Loucy (cell line): ENCODE measurements around the gene ALDH6A1.

Source experiments
- H2AFZ ChIP-seq: fragments of 200-600 bp; sonication (generic); 2 replicates; pipeline ENCODE4 v1.6.0; 2016; ENCODE audit warnings: antibody characterized with exemption, mild to moderate bottlenecking, low read length, moderate library complexity
- H3F3A ChIP-seq: fragments of 200-600 bp; 2 replicates; pipeline ENCODE4 v1.6.0; 2016; ENCODE audit warnings: antibody characterized with exemption, low read depth, mild to moderate bottlenecking
- H3K27me3 ChIP-seq: fragments of 200-600 bp; sonication (generic); 2 replicates; pipeline ENCODE4 v1.6.1; 2014; ENCODE audit warnings: low read length, mild to moderate bottlenecking; ENCODE audit not compliant: insufficient read depth, poor library complexity, severe bottlenecking
- H3K36me3 ChIP-seq: fragments of 200-600 bp; sonication (generic); 2 replicates; pipeline ENCODE4 v1.6.1; 2016; ENCODE audit warnings: low read length; ENCODE audit not compliant: insufficient read depth
- H3K4me1 ChIP-seq: fragments of 200-600 bp; sonication (generic); 2 replicates; pipeline ENCODE4 v1.5.1; 2014; ENCODE audit warnings: low read length, mild to moderate bottlenecking; ENCODE audit not compliant: insufficient read depth, poor library complexity, severe bottlenecking
- H3K4me2 ChIP-seq: fragments of 200-600 bp; sonication (generic); 2 replicates; pipeline ENCODE4 v1.6.0; 2014; ENCODE audit warnings: antibody characterized with exemption, low read length, low read depth, mild to moderate bottlenecking; ENCODE audit not compliant: poor library complexity, severe bottlenecking
- H3K4me3 ChIP-seq: fragments of 200-600 bp; sonication (generic); 2 replicates; pipeline ENCODE4 v1.5.1; 2014; ENCODE audit warnings: low read length, mild to moderate bottlenecking, mixed read lengths; ENCODE audit not compliant: poor library complexity, severe bottlenecking
- H3K79me2 ChIP-seq: fragments of 200-600 bp; sonication (generic); 2 replicates; pipeline ENCODE4 v1.6.1; 2014; ENCODE audit warnings: low read length; ENCODE audit not compliant: insufficient read depth
- H3K9ac ChIP-seq: fragments of 200-600 bp; sonication (generic); 2 replicates; pipeline ENCODE4 v1.6.0; 2014; ENCODE audit warnings: mild to moderate bottlenecking, low read depth, low read length, moderate library complexity; ENCODE audit not compliant: poor library complexity, severe bottlenecking
- H3K9me2 ChIP-seq: fragments of 200-600 bp; sonication (generic); replicated peaks from 2 replicates; pipeline ENCODE4 v1.6.1; 2016; ENCODE audit warnings: low read depth, low read length, mixed read lengths
- H3K9me3 ChIP-seq: fragments of 200-600 bp; sonication (generic); 2 replicates; pipeline ENCODE4 v1.6.1; 2014; ENCODE audit warnings: mild to moderate bottlenecking, antibody characterized with exemption, low read length, low read depth; ENCODE audit not compliant: insufficient read depth
- H4K20me1 ChIP-seq: fragments of 200-600 bp; sonication (generic); 2 replicates; pipeline ENCODE4 v1.6.0; 2014; ENCODE audit warnings: antibody characterized with exemption, low read length, mild to moderate bottlenecking; ENCODE audit not compliant: insufficient read depth, poor library complexity, severe bottlenecking
- EZH2phosphoT487 ChIP-seq: fragments of 200-600 bp; IDR thresholded peaks from 2 replicates; pipeline ENCODE4 v1.6.1; 2018; ENCODE audit warnings: antibody characterized with exemption, mild to moderate bottlenecking, moderate library complexity, borderline replicate concordance
- TF ChIP-seq, protein P1 (sequence below): fragments of 200-600 bp; sonication (generic); conservative IDR thresholded peaks from 2 replicates; pipeline ENCODE4 v1.5.1; 2014; ENCODE audit warnings: mild to moderate bottlenecking, antibody characterized with exemption, low read length

ALDH6A1 gene

DNA sequence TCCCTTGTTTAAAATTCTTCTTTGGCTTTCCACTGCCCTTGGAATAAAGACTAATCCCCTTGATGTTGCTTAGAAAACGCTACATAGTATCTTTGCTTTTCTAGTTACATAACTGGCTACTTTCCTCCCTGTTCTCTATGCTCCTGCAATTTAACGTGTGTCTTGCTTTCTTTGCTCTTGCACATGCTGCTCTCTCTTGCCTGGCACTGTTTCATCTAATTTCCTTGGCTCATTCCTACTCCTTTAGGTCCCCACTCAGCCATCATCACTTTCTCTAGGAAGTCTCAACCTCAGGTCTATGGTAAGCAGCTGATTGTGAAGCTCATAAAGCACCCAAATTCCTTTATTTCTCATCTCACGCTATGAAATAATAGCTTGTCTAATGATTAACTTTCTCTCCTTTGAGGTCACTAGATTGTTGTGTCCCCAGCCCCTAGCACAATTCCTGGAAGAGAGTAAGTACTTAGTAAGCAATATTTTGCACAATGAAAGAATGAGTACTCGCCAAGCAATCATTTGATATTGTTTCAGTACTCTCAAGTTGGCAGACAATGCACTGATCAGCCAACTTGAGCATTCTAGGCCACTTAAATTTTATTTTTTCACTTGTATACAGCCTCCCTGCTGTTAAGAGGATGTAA is 3.3 kb downstream of the ALDH6A1 start:
- peaks cover 7% of the 10 kb centered on the region for H3K4me1 ChIP-seq
- no peaks in the 10 kb centered on the region for H3K9me3 ChIP-seq
- H2AFZ ChIP-seq, result no peak overlapping the region
- H3K27me3 ChIP-seq, result no peaks in the 10 kb centered on the region
- no peak overlapping the region for H3K9ac ChIP-seq
- TF ChIP-seq, protein P1, sequence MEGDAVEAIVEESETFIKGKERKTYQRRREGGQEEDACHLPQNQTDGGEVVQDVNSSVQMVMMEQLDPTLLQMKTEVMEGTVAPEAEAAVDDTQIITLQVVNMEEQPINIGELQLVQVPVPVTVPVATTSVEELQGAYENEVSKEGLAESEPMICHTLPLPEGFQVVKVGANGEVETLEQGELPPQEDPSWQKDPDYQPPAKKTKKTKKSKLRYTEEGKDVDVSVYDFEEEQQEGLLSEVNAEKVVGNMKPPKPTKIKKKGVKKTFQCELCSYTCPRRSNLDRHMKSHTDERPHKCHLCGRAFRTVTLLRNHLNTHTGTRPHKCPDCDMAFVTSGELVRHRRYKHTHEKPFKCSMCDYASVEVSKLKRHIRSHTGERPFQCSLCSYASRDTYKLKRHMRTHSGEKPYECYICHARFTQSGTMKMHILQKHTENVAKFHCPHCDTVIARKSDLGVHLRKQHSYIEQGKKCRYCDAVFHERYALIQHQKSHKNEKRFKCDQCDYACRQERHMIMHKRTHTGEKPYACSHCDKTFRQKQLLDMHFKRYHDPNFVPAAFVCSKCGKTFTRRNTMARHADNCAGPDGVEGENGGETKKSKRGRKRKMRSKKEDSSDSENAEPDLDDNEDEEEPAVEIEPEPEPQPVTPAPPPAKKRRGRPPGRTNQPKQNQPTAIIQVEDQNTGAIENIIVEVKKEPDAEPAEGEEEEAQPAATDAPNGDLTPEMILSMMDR, result no peak
- no peaks in the 10 kb centered on the region for H3K36me3 ChIP-seq
- H4K20me1 ChIP-seq, result no peaks in the 10 kb centered on the region
- H3K9me2 ChIP-seq, result no peaks in the 10 kb centered on the region
- no peaks in the 10 kb centered on the region for H3F3A ChIP-seq
- H3K79me2 ChIP-seq, result peaks cover 15% of the 10 kb centered on the region
- H3K4me3 ChIP-seq, result no peak overlapping the region
- peak overlapping the region; percentile 13 for H3K4me2 ChIP-seq

- Histone ChIP-seq H3K4me2 (no peak overlapping the region), H4K20me1 (no peaks in the 10 kb centered on the region), H3K9me3 (no peaks in the 10 kb centered on the region), H3K36me3 (no peaks in the 10 kb centered on the region), H3K9ac (no peak overlapping the region), H3K4me1 (no peaks in the 10 kb centered on the region), H3K4me3 (no peak overlapping the region), H3K79me2 (no peaks in the 10 kb centered on the region), H2AFZ (no peak overlapping the region), H3K9me2 (no peaks in the 10 kb centered on the region), H3K27me3 (no peaks in the 10 kb centered on the region), H3F3A (no peaks in the 10 kb centered on the region)
- TF ChIP-seq, protein P1, result no peak
- TF ChIP-seq EZH2phosphoT487, result no peak
These were observed 6.9 kb downstream of the ALDH6A1 start for GRCh38 chr14:74077401-74077800.

GRCh38 chr14:74065746-74066575 is 18.3 kb downstream of the ALDH6A1 start:
- Histone ChIP-seq H3F3A (no peaks in the 10 kb centered on the region), H3K27me3 (no peaks in the 10 kb centered on the region), H3K9me3 (no peaks in the 10 kb centered on the region), H3K4me3 (no peak overlapping the region), H3K4me1 (no peaks in the 10 kb centered on the region), H3K79me2 (no peaks in the 10 kb centered on the region), H3K36me3 (no peaks in the 10 kb centered on the region), H2AFZ (no peak overlapping the region), H3K9ac (no peak overlapping the region), H3K9me2 (no peaks in the 10 kb centered on the region), H3K4me2 (no peak overlapping the region), H4K20me1 (no peaks in the 10 kb centered on the region)
- TF ChIP-seq, protein P1, result no peak
- no peak for TF ChIP-seq EZH2phosphoT487
